ENCODE results near the gene OTC. TPM values are rescaled to one million over a fixed set of nuclear protein-coding genes. Genes with fewer than 3 reads are reported as not detected.

Gene OTC
- total RNA-seq, 1 experiment from 2014 or later, result not detected

GRCh38 chrX:38365954-38366353 is 13.6 kb downstream of the OTC start:
- no peaks in the 10 kb centered on the region for H3K79me2 ChIP-seq (ENCODE audit: insufficient read depth, low read length)
- H3K27ac ChIP-seq (ENCODE audit: insufficient read length, low read depth, low read length), result no peak overlapping the region
- H3K4me2 ChIP-seq (ENCODE audit: insufficient read depth, insufficient read length, low read length), result no peak overlapping the region
- H4K5ac ChIP-seq (ENCODE audit: insufficient read length, low read depth, low read length), result no peak overlapping the region
- no peak overlapping the region for H2AFZ ChIP-seq (ENCODE audit: low read length)
- H3K23me2 ChIP-seq (ENCODE audit: insufficient read length, low read depth, low read length, poor library complexity, severe bottlenecking), result no peaks in the 10 kb centered on the region
- H2BK5ac ChIP-seq (ENCODE audit: insufficient read length, low read length), result no peak overlapping the region
- no peak overlapping the region for H3K27ac Mint-ChIP-seq
- H3K9ac ChIP-seq (ENCODE audit: extremely low read depth, insufficient read length, low read length), result no peak overlapping the region
- H2BK12ac ChIP-seq (ENCODE audit: insufficient read length, low read depth, low read length), result no peak overlapping the region
- no peaks in the 10 kb centered on the region for H3K79me1 ChIP-seq (ENCODE audit: insufficient read depth, low read depth, low read length, poor library complexity, severe bottlenecking)
- no peak overlapping the region for H2BK120ac ChIP-seq (ENCODE audit: low read depth, low read length, poor library complexity, severe bottlenecking)
- H2BK20ac ChIP-seq (ENCODE audit: low read depth, low read length, poor library complexity, severe bottlenecking), result no peak overlapping the region
- H3K9me3 ChIP-seq (ENCODE audit: control insufficient read depth, low read depth, low read length), result no peaks in the 10 kb centered on the region
- no peak overlapping the region for H3K14ac ChIP-seq (ENCODE audit: insufficient read depth, low read length)
- TF ChIP-seq CTCF (conservative IDR thresholded peaks at IDR 0.05), result no peak
- H2BK15ac ChIP-seq (ENCODE audit: low read depth, low read length), result no peak overlapping the region
- no peak overlapping the region for H3K23ac ChIP-seq (ENCODE audit: insufficient read length, low read depth, low read length)
- no CpG with 5 or more reads among the region's 3 CpGs for WGBS (ENCODE audit: extremely low coverage, insufficient read length, low lambda C conversion rate)
- no peak overlapping the region for H4K8ac ChIP-seq (replicated peaks; ENCODE audit: insufficient read length, low read depth, low read length)
- H4K20me1 ChIP-seq (ENCODE audit: control insufficient read depth, insufficient read depth, insufficient read length), result no peaks in the 10 kb centered on the region
- H2AK5ac ChIP-seq (ENCODE audit: insufficient read length, low read length), result no peak overlapping the region
- H3K4me1 Mint-ChIP-seq, result no peaks in the 10 kb centered on the region
- no peak overlapping the region for H3K4me3 Mint-ChIP-seq
- no peaks in the 10 kb centered on the region for H3K27me3 ChIP-seq (ENCODE audit: insufficient read depth, low read length)
- H3T11ph ChIP-seq (ENCODE audit: low read length), result no peak overlapping the region
- no peak overlapping the region for H3K18ac ChIP-seq (ENCODE audit: insufficient read length, low read depth, low read length)
- H4K91ac ChIP-seq (ENCODE audit: insufficient read length, low read depth, low read length), result no peak overlapping the region
- H3K9me3 Mint-ChIP-seq, result peaks cover 47 to 51% of the 10 kb centered on the region in 2 experiments
- peaks cover 0 to 2% (median 0%) of the 10 kb centered on the region in 3 experiments; a peak in 3 of 7 replicates for H3K36me3 Mint-ChIP-seq (ENCODE audit: insufficient read depth in 1 of 3, low read depth in 3 of 3)
- H3K4me1 ChIP-seq (ENCODE audit: insufficient read depth, low read length), result no peaks in the 10 kb centered on the region
- DNase-seq, result no peak
- no peak overlapping the region for H3K56ac ChIP-seq (ENCODE audit: insufficient read length, low read depth, low read length)
- no peaks in the 10 kb centered on the region for H3K27me3 Mint-ChIP-seq (ENCODE audit: low read depth)
- H3K4ac ChIP-seq (ENCODE audit: low read depth, low read length), result no peak overlapping the region
